Immature natural killer cell (primary cell): ENCODE data around the gene COMMD9. TPM values are rescaled to one million over a fixed set of nuclear protein-coding genes. Genes with fewer than 3 reads are reported as not detected.

ENCODE experiments used
- DNase-seq, 3 donors: peaks; one replicate each; pipeline ENCODE4 v3.0.0; 2022; ENCODE audit warnings: mixed read lengths in 1 of 3
- H3K27ac Mint-ChIP-seq, 6 donors: one replicate each; pipeline ENCODE4 v1.8.0; 2020; ENCODE audit warnings: mixed read lengths in 6 of 6, mild to moderate bottlenecking in 5 of 6, inconsistent platforms in 4 of 6, moderate library complexity in 3 of 6
- H3K27me3 Mint-ChIP-seq, 3 donors: one replicate each; pipeline ENCODE4 v1.8.0; 2020 to 2021; ENCODE audit warnings: low read depth in 3 of 3, mild to moderate bottlenecking in 3 of 3, mixed read lengths in 3 of 3, moderate library complexity in 3 of 3, inconsistent platforms in 1 of 3
- H3K36me3 Mint-ChIP-seq, 3 donors: one replicate each; pipeline ENCODE4 v1.8.0; 2020; ENCODE audit warnings: mixed read lengths in 3 of 3, inconsistent platforms in 2 of 3, mild to moderate bottlenecking in 2 of 3
- H3K4me1 Mint-ChIP-seq, 2 donors: one replicate each; pipeline ENCODE4 v1.8.0; 2020; ENCODE audit warnings: inconsistent platforms in 2 of 2, mild to moderate bottlenecking in 2 of 2, mixed read lengths in 2 of 2, moderate library complexity in 1 of 2
- H3K4me3 Mint-ChIP-seq, 5 donors: one replicate each; pipeline ENCODE4 v1.8.0; 2020; ENCODE audit warnings: mild to moderate bottlenecking in 5 of 5, mixed read lengths in 5 of 5, inconsistent platforms in 3 of 5, moderate library complexity in 3 of 5
- H3K9me3 Mint-ChIP-seq, 6 donors: one replicate each; pipeline ENCODE4 v1.8.0; 2020; ENCODE audit warnings: mild to moderate bottlenecking in 6 of 6, mixed read lengths in 6 of 6, inconsistent platforms in 4 of 6, moderate library complexity in 3 of 6
- polyA plus RNA-seq, 3 donors: library from polyadenylated mRNA; unstranded; fragments of 300-500 nt; fragmentation: Illumina TruSeq; gene quantifications; one replicate each; pipeline ENCODE4 v1.2.3, GENCODE V29; 2021

COMMD9 gene
- polyA plus RNA-seq, 3 donors from 2014 or later = 97.0 to 112 (median 97.4) TPM

GRCh38 chr11:36280531-36280930 is 8.7 kb downstream of the COMMD9 start:
- H3K4me1 Mint-ChIP-seq = peaks cover 4 to 10% of the 10 kb centered on the region in 2 donors
- H3K27ac Mint-ChIP-seq = no peak overlapping the region
- H3K27me3 Mint-ChIP-seq = peaks cover 0 to 1% (median 0%) of the 10 kb centered on the region in 3 donors
- H3K4me3 Mint-ChIP-seq = no peak overlapping the region
- peaks cover 10 to 30% (median 25%) of the 10 kb centered on the region in 3 donors for H3K36me3 Mint-ChIP-seq
- H3K9me3 Mint-ChIP-seq = peaks cover 0 to 4% (median 0%) of the 10 kb centered on the region in 6 donors
- no peak for DNase-seq

- H3K4me3 Mint-ChIP-seq = no peak overlapping the region
- peaks cover 15 to 41% (median 32%) of the 10 kb centered on the region in 3 donors for H3K36me3 Mint-ChIP-seq
- H3K9me3 Mint-ChIP-seq = peaks cover 0 to 4% (median 0%) of the 10 kb centered on the region in 6 donors
- H3K27me3 Mint-ChIP-seq = peaks cover 0 to 1% (median 0%) of the 10 kb centered on the region in 3 donors
- peaks cover 0 to 1% of the 10 kb centered on the region in 2 donors for H3K4me1 Mint-ChIP-seq
- DNase-seq = no peak
- no peak overlapping the region for H3K27ac Mint-ChIP-seq
Measured at GRCh38 chr11:36278531-36279282, 10.5 kb downstream of the COMMD9 start.

GRCh38 chr11:36274414-36274813 is 14.8 kb downstream of the COMMD9 start:
- peaks cover 36 to 64% (median 43%) of the 10 kb centered on the region in 3 donors for H3K36me3 Mint-ChIP-seq
- DNase-seq = no peak

GRCh38 chr11:36273110-36273509 is 16.1 kb downstream of the COMMD9 start:
- Mint-ChIP-seq H3K9me3 (no peaks in the 10 kb centered on the region), H3K27ac (no peak overlapping the region), H3K36me3 (peaks cover 36 to 60% (median 42%) of the 10 kb centered on the region in 3 donors), H3K27me3 (peaks cover 0 to 3% (median 3%) of the 10 kb centered on the region in 3 donors), H3K4me3 (no peak overlapping the region), H3K4me1 (no peaks in the 10 kb centered on the region)
- DNase-seq = no peak

More at GRCh38 chr11:36274414-36274813, 14.8 kb downstream of the COMMD9 start:
- H3K4me3 Mint-ChIP-seq = no peak overlapping the region
- peaks cover 0 to 3% (median 3%) of the 10 kb centered on the region in 3 donors for H3K27me3 Mint-ChIP-seq
- H3K9me3 Mint-ChIP-seq = no peaks in the 10 kb centered on the region
- H3K27ac Mint-ChIP-seq = no peak overlapping the region
- no peaks in the 10 kb centered on the region for H3K4me1 Mint-ChIP-seq

DNA sequence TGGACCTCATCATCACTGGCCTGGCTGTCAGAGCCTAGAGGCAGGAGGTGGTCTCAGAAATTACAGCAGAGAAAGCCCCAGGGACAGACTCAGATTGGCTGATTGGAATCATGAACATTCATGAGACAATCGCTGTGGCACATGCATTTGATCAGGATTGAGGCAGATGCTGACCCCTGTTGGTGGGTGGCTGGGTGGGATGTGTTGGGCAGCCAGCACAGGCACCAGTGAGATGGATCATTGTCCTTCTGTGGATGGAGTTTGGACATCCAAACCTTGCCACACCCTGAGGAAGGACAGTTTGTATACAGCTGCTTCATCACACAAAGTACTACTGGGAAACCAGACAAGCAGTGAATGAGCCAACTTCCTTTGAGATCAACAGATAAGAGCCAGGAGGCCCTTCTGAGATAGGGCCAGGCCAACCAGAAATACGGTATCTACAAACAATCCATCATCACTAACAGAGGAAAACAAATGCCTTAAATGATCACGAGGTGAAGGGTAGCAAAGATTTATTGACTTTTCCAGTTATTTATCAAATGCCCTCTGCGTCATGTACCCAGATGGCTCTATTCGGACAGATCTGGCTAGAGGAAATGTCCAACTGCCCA is 17.3 kb downstream of the COMMD9 start:
- Mint-ChIP-seq H3K4me1 (no peaks in the 10 kb centered on the region), H3K36me3 (peaks cover 36 to 52% (median 39%) of the 10 kb centered on the region in 3 donors), H3K27ac (no peak overlapping the region), H3K27me3 (peaks cover 0 to 3% (median 3%) of the 10 kb centered on the region in 3 donors), H3K9me3 (no peaks in the 10 kb centered on the region), H3K4me3 (no peak overlapping the region)
- DNase-seq = no peak

GRCh38 chr11:36270701-36271100 is 18.5 kb downstream of the COMMD9 start:
- peaks cover 33 to 50% (median 36%) of the 10 kb centered on the region in 3 donors for H3K36me3 Mint-ChIP-seq
- no peak overlapping the region for H3K4me3 Mint-ChIP-seq
- H3K27me3 Mint-ChIP-seq = peaks cover 0 to 3% (median 3%) of the 10 kb centered on the region in 3 donors
- H3K27ac Mint-ChIP-seq = no peak overlapping the region
- no peaks in the 10 kb centered on the region for H3K4me1 Mint-ChIP-seq
- no peak for DNase-seq
- no peaks in the 10 kb centered on the region for H3K9me3 Mint-ChIP-seq

DNA sequence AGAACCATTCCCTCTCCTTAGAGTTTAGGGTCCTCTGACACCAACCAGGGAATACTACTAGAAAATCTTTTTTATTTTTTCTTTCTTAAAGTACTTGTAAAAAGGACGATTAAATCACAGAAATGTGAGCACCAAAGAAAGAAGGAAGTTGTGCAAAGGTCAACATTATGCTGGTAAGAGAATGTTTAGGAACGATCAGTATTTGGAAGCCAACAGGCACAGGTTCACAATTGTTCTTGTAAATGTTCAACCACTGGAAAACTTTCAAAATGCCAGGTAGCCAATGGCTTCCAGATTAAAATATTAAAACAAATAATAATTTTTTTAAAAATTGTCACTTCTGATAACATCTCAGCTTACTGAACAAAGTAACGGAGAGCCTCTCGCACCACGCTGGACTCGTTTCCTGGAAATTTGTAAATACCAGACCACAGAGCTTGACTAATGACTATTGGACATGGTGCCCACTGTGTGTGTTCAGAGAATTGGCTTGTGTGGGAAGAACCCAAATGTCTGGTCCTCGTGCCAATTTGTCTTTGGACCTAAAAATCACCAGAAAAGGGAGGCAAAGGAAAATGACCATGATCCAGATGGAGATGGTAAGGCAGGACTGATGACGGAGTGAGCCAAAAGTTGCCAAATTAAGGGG is 20.8 kb downstream of the COMMD9 start:
- Mint-ChIP-seq H3K4me3 (no peak overlapping the region), H3K27ac (no peak overlapping the region), H3K9me3 (no peaks in the 10 kb centered on the region), H3K4me1 (no peaks in the 10 kb centered on the region), H3K36me3 (peaks cover 23 to 37% (median 29%) of the 10 kb centered on the region in 3 donors), H3K27me3 (peaks cover 0 to 3% (median 2%) of the 10 kb centered on the region in 3 donors)
- no peak for DNase-seq

GRCh38 chr11:36266767-36267166 is 22.5 kb downstream of the COMMD9 start:
- Mint-ChIP-seq H3K27ac (no peak overlapping the region), H3K27me3 (peaks cover 3 to 5% (median 3%) of the 10 kb centered on the region in 3 donors), H3K36me3 (peaks cover 12 to 22% (median 15%) of the 10 kb centered on the region in 3 donors), H3K4me3 (no peak overlapping the region), H3K9me3 (no peaks in the 10 kb centered on the region), H3K4me1 (no peaks in the 10 kb centered on the region)
- no peak for DNase-seq

DNA sequence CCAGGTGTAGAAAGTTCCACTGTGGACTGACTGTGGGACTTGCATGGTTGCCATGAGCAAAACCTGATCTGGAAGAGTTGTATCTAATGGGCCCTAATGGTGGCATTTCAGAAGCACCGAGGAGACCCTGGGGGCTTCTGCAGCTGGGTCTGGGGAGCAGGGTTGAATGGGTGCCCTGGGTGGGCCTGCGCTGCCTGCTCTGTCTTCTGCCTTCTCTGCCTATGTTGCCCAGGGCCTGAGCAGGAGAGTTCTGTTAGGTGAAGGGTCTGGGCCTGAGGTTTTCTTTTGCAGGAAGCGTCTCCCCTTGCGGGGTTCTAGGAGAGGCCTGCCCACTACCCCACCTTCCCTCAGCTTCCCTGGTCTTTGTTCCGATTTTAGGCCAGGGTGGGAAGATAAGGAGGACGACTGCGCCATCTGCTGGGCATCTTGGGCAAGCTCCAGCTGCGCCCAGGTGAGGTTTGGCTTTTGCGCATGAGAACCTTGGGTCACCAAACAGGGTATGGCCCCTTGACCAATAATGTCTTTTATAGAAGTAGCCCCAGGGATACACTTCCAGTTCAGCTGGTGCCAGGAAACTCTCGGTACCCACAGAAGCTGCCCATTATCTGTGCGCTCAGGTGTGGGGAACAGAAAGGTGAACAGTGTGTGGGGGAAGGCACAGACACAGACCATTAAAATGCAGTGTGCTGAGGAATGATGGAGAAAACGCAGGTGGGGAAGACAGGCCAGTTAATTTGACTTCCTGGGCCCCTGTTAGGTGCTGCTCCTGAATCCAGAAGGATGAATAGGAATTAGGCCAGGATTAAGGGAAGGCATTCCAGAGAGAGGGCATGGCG is 23.2 kb downstream of the COMMD9 start:
- H3K4me3 Mint-ChIP-seq = no peak overlapping the region
- peaks cover 4 to 14% (median 10%) of the 10 kb centered on the region in 3 donors for H3K36me3 Mint-ChIP-seq
- peak; percentile 13 to 30 (median 25) for DNase-seq
- H3K9me3 Mint-ChIP-seq = no peaks in the 10 kb centered on the region
- no peak overlapping the region for H3K27ac Mint-ChIP-seq
- no peaks in the 10 kb centered on the region for H3K4me1 Mint-ChIP-seq
- H3K27me3 Mint-ChIP-seq = peaks cover 3 to 9% (median 5%) of the 10 kb centered on the region in 3 donors

- Mint-ChIP-seq H3K27me3 (peaks cover 5 to 18% (median 6%) of the 10 kb centered on the region in 3 donors), H3K36me3 (peaks cover 0 to 5% (median 4%) of the 10 kb centered on the region in 3 donors), H3K27ac (no peak overlapping the region), H3K4me3 (no peak overlapping the region), H3K4me1 (no peaks in the 10 kb centered on the region), H3K9me3 (no peaks in the 10 kb centered on the region)
- DNase-seq = no peak
Measured at GRCh38 chr11:36264973-36265344, 24.3 kb downstream of the COMMD9 start.

DNA sequence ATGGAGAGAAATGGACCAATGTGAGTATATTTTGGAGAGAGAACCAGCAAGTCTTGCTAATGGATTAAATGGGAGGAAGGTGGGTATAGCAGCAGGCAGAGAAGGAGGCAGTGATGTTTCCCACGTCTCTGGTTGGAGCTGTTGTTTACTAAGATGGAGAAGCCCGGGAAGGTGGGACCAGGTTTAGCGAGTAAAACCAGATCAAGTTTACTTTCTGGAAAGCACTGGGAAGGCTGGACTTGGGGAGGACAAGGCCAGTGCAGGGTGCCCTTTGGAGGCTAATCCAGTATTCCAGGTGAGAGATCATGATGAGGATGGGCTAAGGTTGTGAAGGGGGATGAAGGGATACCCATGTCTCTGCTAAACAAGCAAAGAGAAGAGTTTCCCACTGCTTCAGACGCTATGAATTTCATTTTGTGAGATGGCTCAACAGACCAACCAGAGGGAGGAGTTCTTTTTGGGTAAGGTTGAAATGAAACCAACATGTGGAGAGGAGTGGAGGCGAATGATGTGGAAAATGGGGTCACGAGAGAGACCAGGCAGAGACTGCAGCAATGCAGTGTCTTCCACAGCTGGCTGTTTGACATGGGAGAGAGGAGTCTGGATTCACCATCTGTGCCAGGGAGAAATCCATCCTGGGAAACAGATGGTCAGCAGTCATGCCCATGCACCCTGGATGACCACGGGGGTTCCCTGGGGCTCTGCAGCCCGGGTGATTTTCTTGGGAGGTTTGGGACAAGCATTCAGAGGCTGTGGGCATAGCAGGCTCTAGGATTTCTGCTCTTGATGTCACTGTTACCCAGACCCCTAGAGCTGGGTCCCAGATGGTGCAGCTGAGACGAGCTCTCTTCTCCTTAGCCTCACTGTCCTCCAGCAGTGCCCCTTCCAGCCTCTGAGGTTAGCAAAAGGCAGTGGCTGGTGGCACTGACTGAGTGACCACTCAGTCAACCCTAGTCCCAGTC is 24.9 kb downstream of the COMMD9 start:
- H3K27ac Mint-ChIP-seq = no peak overlapping the region
- no peaks in the 10 kb centered on the region for H3K36me3 Mint-ChIP-seq

DNA sequence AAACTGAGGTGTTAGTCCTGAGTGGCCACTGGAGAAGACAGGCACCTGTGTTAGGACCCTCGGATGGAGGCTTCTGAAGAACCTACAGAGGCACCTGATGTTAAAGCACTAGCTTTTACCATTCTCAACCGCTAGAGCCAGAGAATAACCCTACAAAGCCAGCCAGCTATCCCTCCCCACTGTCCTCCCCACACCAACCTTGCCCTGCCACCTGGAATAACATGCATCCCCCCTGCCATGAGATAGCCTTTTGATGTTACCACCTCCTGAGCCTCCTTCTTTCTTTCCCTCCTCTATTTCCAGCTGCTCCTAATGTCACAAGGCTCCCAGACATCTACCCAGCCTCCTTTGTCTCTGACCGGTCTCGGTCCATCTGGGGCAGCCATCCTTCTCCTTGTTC is 28.1 kb downstream of the COMMD9 start:
- Mint-ChIP-seq H3K4me3 (no peak overlapping the region), H3K9me3 (no peaks in the 10 kb centered on the region), H3K4me1 (no peaks in the 10 kb centered on the region), H3K27me3 (peaks cover 5 to 28% (median 6%) of the 10 kb centered on the region in 3 donors), H3K36me3 (no peaks in the 10 kb centered on the region), H3K27ac (no peak overlapping the region)
- no peak for DNase-seq

More for the DNA sequence above, 24.9 kb downstream of the COMMD9 start:
- H3K9me3 Mint-ChIP-seq = no peaks in the 10 kb centered on the region
- H3K4me3 Mint-ChIP-seq = no peak overlapping the region
- no peak for DNase-seq
- H3K4me1 Mint-ChIP-seq = no peaks in the 10 kb centered on the region
- H3K27me3 Mint-ChIP-seq = peaks cover 5 to 19% (median 6%) of the 10 kb centered on the region in 3 donors
